Activated T-cell treated with anti-CD3 and anti-CD28 coated beads for 24 hours (primary cell): ENCODE measurements around the gene ANKMY1.

Experiments
- DNase-seq: peaks from one replicate; pipeline ENCODE4 v3.0.0-alpha.2; 2020; ENCODE audit warnings: low read depth

The ANKMY1 gene, protein sequence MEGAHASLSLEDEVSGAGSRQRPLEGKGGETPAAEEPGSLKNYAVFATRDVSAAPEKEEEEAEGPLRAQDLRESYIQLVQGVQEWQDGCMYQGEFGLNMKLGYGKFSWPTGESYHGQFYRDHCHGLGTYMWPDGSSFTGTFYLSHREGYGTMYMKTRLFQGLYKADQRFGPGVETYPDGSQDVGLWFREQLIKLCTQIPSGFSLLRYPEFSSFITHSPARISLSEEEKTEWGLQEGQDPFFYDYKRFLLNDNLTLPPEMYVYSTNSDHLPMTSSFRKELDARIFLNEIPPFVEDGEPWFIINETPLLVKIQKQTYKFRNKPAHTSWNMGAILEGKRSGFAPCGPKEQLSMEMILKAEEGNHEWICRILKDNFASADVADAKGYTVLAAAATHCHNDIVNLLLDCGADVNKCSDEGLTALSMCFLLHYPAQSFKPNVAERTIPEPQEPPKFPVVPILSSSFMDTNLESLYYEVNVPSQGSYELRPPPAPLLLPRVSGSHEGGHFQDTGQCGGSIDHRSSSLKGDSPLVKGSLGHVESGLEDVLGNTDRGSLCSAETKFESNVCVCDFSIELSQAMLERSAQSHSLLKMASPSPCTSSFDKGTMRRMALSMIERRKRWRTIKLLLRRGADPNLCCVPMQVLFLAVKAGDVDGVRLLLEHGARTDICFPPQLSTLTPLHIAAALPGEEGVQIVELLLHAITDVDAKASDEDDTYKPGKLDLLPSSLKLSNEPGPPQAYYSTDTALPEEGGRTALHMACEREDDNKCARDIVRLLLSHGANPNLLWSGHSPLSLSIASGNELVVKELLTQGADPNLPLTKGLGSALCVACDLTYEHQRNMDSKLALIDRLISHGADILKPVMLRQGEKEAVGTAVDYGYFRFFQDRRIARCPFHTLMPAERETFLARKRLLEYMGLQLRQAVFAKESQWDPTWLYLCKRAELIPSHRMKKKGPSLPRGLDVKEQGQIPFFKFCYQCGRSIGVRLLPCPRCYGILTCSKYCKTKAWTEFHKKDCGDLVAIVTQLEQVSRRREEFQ

DNA sequence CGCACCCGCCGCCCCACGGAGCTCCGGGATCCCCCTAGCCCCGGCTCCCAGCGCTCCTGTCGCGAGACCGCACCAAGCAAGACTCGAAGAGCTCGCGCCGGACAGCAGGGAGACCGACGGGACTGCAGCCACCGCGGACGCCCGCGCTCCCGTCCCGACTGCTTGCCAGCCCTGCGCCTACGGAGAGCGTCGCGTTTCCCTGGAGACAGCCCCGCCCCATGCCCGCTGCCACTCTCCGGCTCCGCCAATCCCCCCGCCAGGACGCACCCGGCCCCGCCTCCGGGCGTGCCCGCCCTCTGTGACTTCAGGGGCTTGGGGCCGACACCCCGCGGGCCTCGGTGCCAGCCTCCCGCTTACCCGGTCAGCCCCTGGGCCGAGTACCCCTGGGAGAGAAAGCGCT, at the start of gene ANKMY1:
Gene ANKMY1 (minus strand): TSS at position 181 of the 400 bp plus-strand sequence. CDS start 653 bp downstream, outside the sequence.
- no peak for DNase-seq

DNA sequence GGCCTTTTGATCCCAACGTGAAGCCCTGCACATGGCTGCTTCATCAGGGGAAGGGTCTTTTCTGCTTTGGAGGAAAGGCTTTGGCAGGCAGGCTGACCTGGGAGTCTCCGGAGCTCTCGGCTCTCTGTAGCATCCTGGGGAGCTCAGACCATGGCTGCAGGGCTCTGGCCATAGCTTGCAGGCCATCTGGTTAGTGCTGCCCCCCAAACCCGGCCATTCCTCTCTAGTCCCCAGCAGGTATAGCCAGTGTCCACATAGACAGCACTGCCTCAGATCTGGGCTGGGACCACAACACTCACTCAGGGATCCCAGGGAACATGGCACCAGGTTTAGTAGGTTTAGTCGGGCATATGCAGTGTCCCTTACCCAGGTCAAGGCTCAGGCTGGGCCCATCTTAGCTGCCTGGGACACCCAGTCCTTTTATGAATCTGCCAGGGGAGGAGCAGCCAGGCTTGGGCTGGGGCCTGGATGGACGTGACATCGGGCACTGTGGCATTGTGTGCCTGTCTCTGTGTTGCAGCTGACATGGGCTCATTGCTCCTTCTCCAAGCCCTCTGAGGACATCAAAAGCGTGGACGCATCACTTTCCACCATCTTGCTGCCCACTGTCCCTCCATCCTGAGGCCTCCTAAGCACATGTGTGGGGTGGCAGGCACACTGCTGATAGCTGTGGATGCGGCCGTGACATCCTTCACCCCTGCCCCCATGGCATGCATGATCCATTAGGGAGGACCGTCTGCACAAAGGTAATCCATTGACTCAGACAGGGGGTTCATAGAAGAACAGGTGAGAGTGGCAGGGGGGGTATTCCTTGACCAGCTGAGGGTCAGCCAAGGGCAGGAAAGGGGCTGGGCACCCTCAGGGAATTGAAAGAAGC, 48.3 kb upstream of the ANKMY1 start:
- DNase-seq = no peak

DNA sequence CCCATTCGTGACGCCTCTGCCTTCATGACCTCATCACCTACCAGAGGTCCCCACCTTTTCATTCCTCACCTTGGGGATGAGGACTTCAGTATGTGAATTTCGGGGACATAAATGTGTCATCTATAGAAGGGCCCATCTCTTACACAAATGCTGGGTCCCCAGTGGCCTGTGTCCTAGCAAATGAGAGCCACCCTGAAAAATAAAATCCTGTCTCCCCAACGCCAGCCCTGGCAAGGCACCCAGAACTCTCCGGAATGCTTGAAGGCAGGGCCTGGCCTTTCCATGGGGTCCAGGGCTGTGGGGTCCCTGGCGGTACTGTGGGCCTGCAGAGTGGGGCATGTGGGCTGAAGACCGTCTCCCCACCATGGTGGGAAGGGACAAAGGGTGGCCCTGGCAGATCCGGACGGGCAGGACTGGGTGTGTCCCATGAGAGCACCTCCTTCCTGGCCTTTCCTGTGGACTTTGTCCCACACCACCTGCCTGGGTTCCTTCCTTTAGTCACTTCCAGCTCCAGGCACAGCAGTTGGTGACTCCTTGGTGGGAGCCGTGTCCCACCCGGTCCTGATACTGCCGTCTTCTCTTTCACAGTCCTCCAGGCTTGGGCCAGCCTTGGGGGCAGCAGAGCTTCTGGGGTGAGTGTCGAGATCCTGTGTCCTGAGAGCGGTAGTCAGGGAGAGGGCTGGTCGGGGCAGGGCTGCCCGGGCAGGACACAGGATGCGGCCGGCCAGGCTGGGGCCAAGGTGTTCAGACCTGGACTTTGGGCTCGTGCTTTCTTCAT, 47.3 kb upstream of the ANKMY1 start:
- DNase-seq = no peak

GRCh38 chr2:240604291-240604938, 46.6 kb upstream of the ANKMY1 start:
- no peak for DNase-seq

DNA sequence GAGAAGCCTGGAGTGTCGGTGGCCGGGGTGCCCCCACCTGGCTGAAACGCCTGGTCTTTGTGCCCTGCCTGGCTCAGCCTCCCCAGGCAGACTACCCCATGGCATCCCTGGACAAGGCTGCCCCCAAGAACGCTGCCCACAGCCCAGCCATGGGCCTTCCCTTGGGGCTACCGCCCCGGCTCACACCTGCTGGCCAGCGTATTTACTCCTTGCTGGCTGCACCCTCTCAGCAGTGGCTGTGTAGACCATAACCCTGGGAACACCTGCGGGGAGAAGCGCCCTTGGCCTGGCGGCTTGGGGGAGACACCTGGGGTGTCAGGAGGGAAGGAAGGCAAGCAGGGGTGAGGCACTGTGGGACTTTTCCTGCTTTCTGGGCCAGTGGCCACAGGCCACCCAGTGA, 46.1 kb upstream of the ANKMY1 start:
- no peak for DNase-seq

DNA sequence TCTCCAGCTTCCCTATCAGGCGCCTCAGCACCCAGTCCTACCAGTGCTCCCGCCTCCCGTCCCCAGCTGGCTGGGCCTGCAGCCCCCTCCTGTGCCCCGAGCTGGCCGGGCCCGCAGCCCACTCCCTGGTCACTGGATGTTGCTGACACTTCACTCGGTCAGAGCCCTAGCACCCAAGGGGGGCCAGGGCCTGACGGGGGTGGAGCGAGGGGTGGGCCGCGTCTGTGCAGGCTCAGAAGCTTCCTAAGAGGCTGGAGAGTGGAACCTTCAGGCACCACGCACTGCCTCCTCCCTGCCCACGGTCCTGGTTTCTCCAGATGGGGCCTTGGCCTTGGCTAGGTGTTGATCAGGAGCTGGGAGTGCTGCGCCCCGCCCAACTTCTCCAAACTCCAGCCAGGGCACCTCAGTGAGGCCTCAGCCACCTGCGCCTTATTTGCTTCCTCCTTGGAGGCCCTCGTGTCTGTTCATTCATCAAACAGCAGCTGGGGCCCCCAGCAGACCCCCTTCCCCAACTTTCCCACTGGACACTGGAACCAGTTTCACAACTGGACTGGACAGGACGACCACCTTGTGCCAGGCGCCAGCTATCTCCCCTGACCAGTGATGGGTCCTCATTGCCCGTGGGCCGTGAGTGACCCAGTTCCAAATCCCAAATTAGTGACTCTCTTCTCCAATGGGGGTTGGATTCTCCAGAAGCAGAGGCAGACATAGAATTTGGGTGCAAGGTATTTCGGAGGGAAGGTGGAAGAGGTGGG, 45.5 kb upstream of the ANKMY1 start:
- no peak for DNase-seq

DNA sequence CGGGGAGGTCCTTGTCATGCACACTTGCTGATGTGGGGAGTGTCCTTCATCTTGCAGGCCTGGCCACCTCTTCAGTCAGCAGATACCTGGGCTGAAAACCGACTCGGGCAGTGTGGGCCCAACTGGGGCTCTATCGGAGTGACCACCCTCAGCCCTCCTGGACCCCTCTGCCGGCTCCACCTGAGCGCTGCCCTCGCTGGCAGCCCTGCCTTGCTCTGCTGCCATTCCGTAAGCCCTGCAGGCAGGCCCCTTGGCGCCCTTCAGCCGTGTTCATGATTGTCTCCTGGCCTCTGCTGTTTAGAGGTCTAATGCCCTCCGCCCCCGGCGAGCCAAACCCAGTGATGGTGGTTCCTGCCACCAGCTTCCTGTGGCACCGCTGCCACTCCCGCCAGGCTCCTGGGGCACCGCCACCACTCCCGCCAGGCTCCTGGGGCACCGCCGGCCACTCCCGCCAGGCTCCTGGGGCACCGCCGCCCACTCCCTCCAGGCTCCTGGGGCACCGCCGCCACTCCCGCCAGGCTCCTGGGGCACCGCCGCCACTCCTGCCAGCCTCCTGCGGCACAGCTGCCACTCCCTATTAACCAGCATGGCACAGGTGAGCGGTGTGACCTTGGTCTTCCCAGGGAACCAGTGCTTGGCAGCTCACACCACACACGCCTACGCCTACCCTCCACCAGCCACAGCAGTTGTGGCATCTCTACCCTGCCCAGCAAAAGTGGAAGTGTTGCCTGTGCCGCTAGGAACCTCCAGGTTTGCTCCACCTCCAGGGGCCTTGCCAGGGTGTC, 44.7 kb upstream of the ANKMY1 start:
- no peak for DNase-seq

GRCh38 chr2:240601831-240602160, 44.0 kb upstream of the ANKMY1 start:
- no peak for DNase-seq

DNA sequence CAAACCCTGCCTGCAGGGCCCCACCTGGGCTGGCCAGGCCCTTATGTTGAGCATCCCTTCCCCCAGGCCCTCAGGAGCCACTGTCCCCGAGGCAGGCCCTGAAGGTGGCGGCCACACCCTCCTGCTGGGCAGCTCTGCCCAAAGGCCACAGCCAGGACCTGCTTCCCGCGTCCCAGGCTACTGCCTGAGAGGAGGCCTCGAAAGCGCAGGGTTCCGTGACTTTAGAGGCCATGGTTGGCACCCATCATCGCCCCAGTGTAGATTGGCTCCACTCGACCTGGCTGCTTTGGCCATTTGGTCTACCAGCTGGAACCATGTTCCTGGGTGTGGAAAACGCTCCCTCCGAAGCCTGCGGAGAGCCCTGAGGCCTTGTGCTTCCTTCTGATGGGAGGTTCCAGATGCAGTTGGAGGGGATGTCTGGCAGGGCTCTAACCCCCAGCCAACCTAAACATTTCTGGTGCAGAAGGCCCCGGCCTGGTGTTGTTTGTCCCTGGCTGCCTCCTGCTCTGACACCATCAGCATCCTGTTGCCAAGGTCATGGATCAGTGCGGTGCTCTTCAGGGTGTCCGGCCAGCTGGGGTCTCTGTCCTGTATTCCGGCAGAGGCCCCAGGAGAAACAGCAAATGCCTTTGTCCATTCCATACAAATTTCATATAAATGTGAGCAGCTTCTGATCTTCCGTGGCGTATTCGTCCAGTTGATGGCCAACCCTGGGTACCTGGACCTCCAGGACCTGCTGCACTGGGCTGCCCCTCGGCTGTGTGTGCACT, 43.5 kb upstream of the ANKMY1 start:
- no peak for DNase-seq

DNA sequence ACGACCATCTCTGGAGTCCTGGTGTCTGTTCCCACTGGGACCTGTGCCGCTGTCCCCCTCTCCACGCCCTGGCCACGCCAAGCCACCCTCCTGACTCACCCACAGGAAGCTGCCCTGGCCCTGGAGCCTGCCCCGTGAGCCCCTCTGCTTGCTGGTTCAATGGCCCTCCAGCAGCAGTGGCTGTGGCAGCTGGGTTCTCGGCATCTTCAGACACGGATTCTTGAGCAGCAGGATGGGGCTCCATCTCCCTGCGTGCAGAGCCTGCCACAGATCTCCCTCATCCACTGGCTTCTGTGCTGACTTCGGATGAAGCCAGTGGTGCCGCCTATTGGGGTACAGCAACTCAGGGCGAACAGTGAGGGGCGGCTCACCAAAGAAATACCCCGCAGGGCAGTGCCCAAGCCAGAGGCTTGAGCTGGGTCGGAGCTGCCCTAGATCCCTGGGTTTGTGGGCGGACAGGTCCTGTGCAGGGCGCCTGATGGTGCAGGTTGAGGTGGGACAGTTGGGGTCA, 42.7 kb upstream of the ANKMY1 start:
- DNase-seq = no peak

- DNase-seq = no peak
Measured at GRCh38 chr2:240599141-240599583, 41.4 kb upstream of the ANKMY1 start.

DNA sequence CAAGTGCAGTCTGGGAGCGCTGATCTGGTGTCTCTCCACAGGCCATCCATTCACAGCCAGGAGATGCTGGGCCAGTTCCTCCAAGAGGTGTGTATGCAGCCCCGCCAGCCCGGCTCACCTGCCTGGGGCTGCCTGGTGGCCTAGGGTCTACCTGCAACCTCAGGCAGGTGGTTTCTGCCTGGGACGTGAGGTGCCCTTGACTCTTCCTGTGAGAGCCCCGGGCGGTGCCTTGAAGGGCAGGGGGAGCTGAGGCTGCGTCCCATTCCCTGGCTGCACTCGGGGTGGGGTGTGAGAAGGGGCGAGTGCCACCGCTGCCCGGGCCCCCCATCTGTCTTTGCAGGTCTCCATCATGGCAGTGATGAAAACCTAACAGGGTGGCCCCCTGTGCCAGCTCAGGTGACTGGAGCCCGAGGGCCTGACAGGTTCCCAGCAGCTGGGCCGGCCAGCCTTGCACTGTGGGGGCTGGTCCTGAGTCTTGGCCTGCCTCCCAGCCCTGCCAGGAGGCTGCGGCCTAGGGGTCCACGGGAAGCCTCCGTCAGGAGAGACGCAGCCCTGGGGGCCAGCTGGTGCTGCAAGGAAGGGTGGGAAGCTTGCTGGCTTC, 40.6 kb upstream of the ANKMY1 start:
- no peak for DNase-seq

DNA sequence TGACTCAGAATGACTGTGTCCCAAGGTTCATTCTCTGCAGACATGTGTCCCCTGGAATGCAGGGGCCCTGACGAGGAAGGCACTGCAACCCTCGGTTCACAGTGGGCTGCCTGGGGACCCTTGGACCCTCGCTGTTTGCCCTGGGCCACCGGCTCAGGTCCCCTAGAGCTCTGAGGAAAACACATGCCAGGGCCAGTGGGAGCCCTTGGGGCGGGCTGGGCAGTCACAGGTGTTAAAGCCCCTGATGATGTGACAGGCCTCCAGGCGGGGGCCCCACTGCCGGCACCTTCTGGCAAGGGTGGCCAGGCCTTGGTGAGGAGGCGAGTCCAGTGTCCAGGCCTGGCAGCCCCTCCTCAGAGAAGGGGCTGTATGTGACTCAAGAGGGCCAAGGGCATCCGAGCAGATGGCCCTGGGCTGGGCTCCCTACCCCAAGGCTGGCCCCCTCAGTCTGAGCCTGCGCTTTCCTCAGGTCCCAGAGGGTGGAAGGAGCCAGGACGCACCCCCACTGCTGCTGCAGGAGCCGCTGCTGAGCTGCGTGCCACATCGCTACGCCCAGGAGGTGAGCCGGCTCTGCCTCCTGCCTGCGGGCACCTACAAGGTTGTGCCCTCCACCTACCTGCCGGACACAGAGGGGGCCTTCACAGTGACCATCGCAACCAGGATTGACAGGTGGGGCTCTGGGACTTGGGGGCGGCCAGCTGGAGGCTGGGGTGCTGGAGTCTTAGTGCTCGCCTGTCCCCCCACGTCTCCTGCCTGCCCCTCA, 39.8 kb upstream of the ANKMY1 start:
- no peak for DNase-seq

DNA sequence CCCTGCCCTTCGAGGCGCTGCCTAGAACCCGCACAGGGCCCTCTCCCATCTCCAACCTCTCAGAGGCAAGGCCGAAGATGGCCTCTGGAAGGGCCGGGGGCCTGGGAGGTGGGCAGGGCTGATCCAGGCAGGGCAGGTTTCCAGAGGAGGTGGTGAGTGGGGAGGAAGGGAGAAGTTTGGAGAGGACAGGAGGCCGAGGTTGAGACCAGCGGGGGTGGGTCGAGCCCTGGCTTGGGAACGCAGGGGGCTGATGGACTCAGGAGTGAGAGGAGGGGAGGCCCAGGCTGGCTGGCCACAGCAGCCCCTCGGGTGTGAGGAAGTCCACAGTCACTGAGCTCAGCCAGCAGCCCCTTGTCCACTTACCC, 39.2 kb upstream of the ANKMY1 start:
- no peak for DNase-seq

DNA sequence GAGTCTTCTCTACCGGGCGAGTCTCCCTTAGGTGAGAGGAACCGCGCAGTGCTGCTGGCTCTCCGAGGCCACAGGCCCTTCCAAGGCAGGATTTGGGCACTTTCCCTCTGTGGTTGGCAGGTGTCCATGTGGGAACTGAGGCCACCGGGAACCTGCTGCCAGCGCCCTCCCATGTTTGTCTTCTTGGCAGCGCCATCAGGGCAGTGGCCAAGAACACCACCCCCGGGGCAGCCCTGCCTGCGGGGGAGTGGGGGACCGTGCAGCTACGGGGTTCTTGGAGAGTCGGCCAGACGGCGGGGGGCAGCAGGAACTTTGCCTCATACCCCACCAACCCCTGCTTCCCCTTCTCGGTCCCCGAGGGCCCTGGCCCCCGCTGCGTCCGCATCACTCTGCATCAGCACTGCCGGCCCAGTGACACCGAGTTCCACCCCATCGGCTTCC, 38.7 kb upstream of the ANKMY1 start:
- no peak for DNase-seq

GRCh38 chr2:240596080-240596460, 38.3 kb upstream of the ANKMY1 start:
- DNase-seq = no peak
